Activated naive CD4-positive, alpha-beta T cell treated with anti-CD3 and anti-CD28 coated beads, Interleukin-2, amount 50 U/mL, for 24 hours (primary cell): ENCODE results near the gene NOLC1.
A peak's percentile ranks its signal among the peaks of the same experiment; 100 is the strongest.

Experiments used
- H3K27ac Mint-ChIP-seq: one replicate; pipeline ENCODE4 v1.8.0; 2021; ENCODE audit warnings: mild to moderate bottlenecking, mixed read lengths
- H3K27me3 Mint-ChIP-seq: one replicate; pipeline ENCODE4 v1.8.0; 2021; ENCODE audit warnings: mixed read lengths
- H3K36me3 Mint-ChIP-seq: one replicate; pipeline ENCODE4 v1.8.0; 2021; ENCODE audit warnings: mixed read lengths
- H3K4me1 Mint-ChIP-seq: one replicate; pipeline ENCODE4 v1.8.0; 2021; ENCODE audit warnings: mixed read lengths
- H3K4me3 Mint-ChIP-seq: one replicate; pipeline ENCODE4 v1.8.0; 2021; ENCODE audit warnings: mild to moderate bottlenecking, mixed read lengths
- H3K9me3 Mint-ChIP-seq: one replicate; pipeline ENCODE4 v1.8.0; 2021; ENCODE audit warnings: mixed read lengths

Gene NOLC1

DNA sequence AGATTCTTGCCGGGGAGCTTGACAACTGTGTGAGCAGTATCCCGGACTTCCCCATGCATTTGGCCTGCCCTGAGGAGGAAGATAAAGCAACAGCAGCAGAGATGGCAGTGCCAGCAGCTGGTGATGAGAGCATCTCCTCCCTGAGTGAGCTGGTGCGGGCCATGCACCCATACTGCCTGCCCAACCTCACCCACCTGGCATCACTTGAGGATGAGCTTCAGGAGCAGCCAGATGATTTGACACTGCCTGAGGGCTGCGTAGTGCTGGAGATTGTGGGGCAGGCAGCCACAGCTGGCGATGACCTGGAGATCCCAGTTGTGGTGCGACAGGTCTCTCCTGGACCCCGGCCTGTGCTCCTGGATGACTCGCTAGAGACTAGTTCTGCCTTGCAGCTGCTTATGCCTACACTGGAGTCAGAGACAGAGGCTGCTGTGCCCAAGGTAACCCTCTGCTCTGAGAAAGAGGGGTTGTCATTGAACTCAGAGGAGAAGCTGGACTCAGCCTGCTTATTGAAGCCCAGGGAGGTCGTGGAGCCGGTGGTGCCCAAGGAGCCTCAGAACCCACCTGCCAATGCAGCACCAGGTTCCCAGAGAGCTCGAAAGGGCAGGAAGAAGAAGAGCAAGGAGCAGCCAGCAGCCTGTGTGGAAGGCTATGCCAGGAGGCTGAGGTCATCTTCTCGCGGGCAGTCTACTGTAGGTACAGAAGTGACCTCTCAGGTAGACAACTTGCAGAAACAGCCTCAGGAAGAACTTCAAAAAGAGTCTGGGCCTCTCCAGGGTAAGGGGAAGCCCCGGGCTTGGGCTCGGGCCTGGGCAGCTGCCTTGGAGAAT lies 12.7 kb upstream of the NOLC1 start:
- no peak overlapping the region for H3K27ac Mint-ChIP-seq

DNA sequence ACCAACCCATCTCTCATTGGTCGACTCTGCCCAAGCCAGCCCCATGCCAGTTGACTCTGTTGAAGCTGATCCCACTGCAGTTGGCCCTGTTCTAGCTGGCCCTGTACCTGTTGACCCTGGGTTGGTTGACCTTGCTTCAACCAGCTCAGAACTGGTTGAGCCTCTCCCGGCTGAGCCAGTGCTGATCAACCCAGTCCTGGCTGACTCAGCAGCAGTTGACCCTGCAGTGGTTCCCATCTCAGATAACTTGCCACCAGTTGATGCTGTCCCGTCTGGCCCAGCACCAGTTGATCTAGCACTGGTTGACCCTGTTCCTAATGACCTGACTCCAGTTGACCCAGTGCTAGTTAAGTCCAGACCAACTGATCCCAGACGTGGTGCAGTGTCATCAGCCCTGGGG lies 12.0 kb upstream of the NOLC1 start:
- Mint-ChIP-seq H3K27me3 (no peaks in the 10 kb centered on the region), H3K4me1 (peaks cover 17% of the 10 kb centered on the region), H3K36me3 (peaks cover 15% of the 10 kb centered on the region), H3K4me3 (no peak overlapping the region), H3K9me3 (no peaks in the 10 kb centered on the region), H3K27ac (peak overlapping the region; percentile 77)

More for the DNA sequence above, 12.7 kb upstream of the NOLC1 start:
- Mint-ChIP-seq H3K36me3 (peaks cover 18% of the 10 kb centered on the region), H3K27me3 (no peaks in the 10 kb centered on the region), H3K4me1 (peaks cover 24% of the 10 kb centered on the region), H3K4me3 (no peak overlapping the region), H3K9me3 (no peaks in the 10 kb centered on the region)

- Mint-ChIP-seq H3K36me3 (peaks cover 19% of the 10 kb centered on the region), H3K27me3 (no peaks in the 10 kb centered on the region)
These were observed 11.2 kb upstream of the NOLC1 start for GRCh38 chr10:102140913-102141540.

DNA sequence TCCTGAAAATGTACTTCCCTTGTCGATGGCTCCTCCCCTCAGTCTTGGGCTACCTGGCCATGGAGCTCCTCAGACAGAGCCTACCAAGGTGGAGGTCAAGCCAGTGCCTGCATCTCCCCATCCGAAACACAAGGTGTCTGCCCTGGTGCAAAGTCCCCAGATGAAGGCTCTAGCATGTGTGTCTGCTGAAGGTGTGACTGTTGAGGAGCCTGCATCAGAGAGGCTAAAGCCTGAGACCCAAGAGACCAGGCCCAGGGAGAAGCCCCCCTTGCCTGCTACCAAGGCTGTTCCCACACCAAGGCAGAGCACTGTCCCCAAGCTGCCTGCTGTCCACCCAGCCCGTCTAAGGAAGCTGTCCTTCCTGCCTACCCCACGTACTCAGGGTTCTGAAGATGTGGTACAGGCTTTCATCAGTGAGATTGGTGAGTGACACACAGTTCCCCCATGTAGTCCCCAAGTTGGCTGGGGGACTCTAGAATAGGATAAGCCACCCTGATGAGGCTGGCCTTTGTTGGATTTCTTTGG lies 10.5 kb upstream of the NOLC1 start:
- Mint-ChIP-seq H3K27me3 (no peaks in the 10 kb centered on the region), H3K36me3 (peaks cover 20% of the 10 kb centered on the region), H3K9me3 (no peaks in the 10 kb centered on the region), H3K27ac (no peak overlapping the region), H3K4me3 (no peak overlapping the region), H3K4me1 (peaks cover 10% of the 10 kb centered on the region)

More at GRCh38 chr10:102140913-102141540, 11.2 kb upstream of the NOLC1 start:
- Mint-ChIP-seq H3K9me3 (no peaks in the 10 kb centered on the region), H3K4me1 (peaks cover 11% of the 10 kb centered on the region), H3K27ac (no peak overlapping the region), H3K4me3 (no peak overlapping the region)

DNA sequence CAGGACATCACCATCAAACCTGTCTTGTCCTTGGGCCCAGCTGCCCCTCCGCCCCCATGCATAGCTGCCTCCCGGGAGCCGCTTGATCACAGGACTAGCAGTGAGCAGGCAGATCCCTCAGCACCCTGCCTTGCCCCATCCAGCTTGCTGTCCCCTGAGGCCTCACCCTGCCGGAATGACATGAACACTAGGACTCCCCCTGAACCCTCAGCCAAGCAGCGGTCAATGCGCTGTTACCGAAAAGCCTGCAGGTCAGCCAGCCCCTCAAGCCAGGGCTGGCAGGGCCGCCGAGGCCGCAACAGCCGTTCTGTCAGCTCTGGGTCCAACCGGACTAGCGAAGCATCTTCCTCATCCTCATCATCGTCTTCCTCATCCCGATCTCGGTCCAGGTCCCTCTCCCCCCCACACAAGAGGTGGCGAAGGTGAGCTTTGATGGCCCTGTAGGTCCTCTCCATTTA lies 5.2 kb upstream of the NOLC1 start:
- Mint-ChIP-seq H3K4me1 (peaks cover 11% of the 10 kb centered on the region), H3K36me3 (peaks cover 34% of the 10 kb centered on the region), H3K9me3 (no peaks in the 10 kb centered on the region), H3K4me3 (no peak overlapping the region), H3K27ac (peak overlapping the region; percentile 53), H3K27me3 (no peaks in the 10 kb centered on the region)

- peaks cover 34% of the 10 kb centered on the region for H3K36me3 Mint-ChIP-seq
- H3K27ac Mint-ChIP-seq = peak overlapping the region; percentile 53
These were observed 4.6 kb upstream of the NOLC1 start for GRCh38 chr10:102147561-102147960.

GRCh38 chr10:102148275-102148674 lies 3.9 kb upstream of the NOLC1 start:
- H3K27me3 Mint-ChIP-seq = no peaks in the 10 kb centered on the region
- H3K9me3 Mint-ChIP-seq = no peaks in the 10 kb centered on the region
- peaks cover 36% of the 10 kb centered on the region for H3K36me3 Mint-ChIP-seq
- H3K27ac Mint-ChIP-seq = no peak overlapping the region
- H3K4me3 Mint-ChIP-seq = no peak overlapping the region
- peaks cover 15% of the 10 kb centered on the region for H3K4me1 Mint-ChIP-seq

More at GRCh38 chr10:102147561-102147960, 4.6 kb upstream of the NOLC1 start:
- Mint-ChIP-seq H3K9me3 (no peaks in the 10 kb centered on the region), H3K4me3 (no peak overlapping the region), H3K27me3 (no peaks in the 10 kb centered on the region), H3K4me1 (peaks cover 11% of the 10 kb centered on the region)

GRCh38 chr10:102150970-102151773 lies 1.0 kb upstream of the NOLC1 start:
- H3K27me3 Mint-ChIP-seq = no peaks in the 10 kb centered on the region
- H3K36me3 Mint-ChIP-seq = peaks cover 38% of the 10 kb centered on the region
- H3K9me3 Mint-ChIP-seq = no peaks in the 10 kb centered on the region
- peaks cover 36% of the 10 kb centered on the region for H3K4me1 Mint-ChIP-seq
- peak overlapping the region; percentile 99 for H3K27ac Mint-ChIP-seq
- H3K4me3 Mint-ChIP-seq = peak overlapping the region; percentile 98

- Mint-ChIP-seq H3K27me3 (no peaks in the 10 kb centered on the region), H3K9me3 (no peaks in the 10 kb centered on the region), H3K4me1 (peaks cover 50% of the 10 kb centered on the region), H3K36me3 (peaks cover 38% of the 10 kb centered on the region), H3K27ac (peak overlapping the region; percentile 99), H3K4me3 (peak overlapping the region; percentile 98)
These were observed 329 bp downstream of the NOLC1 start for GRCh38 chr10:102152545-102152890.

DNA sequence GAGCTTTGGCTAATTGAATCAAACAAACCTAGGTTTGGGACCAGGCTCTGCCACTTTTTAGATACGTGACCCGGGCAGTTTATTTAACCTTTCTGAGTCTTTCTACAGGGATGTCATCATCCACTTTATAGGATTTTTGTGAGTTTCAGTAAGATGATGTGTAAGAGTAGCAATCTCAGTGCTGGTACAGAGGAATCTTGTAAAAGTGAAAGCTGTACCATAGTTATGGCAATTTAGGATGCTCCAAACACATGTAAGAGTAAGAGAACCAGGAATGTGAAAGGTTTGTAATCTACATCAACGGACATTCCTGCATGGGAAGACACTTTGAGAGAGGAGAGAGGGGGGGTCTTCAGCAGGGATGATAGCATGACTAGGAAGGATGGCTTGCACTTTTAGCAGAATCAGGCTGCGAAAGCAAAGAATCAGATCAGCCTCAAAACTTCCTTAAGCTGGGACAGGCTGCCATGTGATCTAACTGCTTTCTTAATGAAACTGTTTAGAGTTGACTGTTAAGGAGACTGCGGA lies 968 bp downstream of the NOLC1 start:
- Mint-ChIP-seq H3K27me3 (no peaks in the 10 kb centered on the region), H3K36me3 (peaks cover 36% of the 10 kb centered on the region), H3K27ac (peak overlapping the region; percentile 99), H3K4me3 (peak overlapping the region; percentile 98), H3K9me3 (no peaks in the 10 kb centered on the region), H3K4me1 (peaks cover 51% of the 10 kb centered on the region)

- Mint-ChIP-seq H3K9me3 (no peaks in the 10 kb centered on the region), H3K4me3 (peak overlapping the region; percentile 90), H3K36me3 (peaks cover 38% of the 10 kb centered on the region), H3K27ac (peak overlapping the region; percentile 84), H3K27me3 (no peaks in the 10 kb centered on the region), H3K4me1 (peaks cover 59% of the 10 kb centered on the region)
These were observed 2.4 kb downstream of the NOLC1 start for GRCh38 chr10:102154466-102155116.

DNA sequence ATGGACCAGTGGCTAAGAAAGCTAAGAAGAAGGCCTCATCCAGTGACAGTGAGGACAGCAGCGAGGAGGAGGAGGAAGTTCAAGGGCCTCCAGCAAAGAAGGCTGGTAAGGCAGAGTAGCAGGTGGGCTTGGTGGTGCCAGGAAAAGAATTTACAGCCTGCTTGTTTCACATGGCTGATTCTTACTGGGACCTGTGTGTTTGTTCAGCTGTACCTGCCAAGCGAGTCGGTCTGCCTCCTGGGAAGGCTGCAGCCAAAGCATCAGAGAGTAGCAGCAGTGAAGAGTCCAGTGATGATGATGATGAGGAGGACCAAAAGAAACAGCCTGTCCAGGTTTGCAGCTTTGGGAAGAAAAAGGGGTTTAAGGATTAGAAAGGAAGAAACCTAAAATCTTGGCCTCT lies 5.0 kb downstream of the NOLC1 start:
- Mint-ChIP-seq H3K4me3 (peak overlapping the region; percentile 34), H3K27me3 (no peaks in the 10 kb centered on the region), H3K27ac (peak overlapping the region; percentile 79), H3K36me3 (peaks cover 42% of the 10 kb centered on the region), H3K4me1 (peaks cover 52% of the 10 kb centered on the region), H3K9me3 (no peaks in the 10 kb centered on the region)

DNA sequence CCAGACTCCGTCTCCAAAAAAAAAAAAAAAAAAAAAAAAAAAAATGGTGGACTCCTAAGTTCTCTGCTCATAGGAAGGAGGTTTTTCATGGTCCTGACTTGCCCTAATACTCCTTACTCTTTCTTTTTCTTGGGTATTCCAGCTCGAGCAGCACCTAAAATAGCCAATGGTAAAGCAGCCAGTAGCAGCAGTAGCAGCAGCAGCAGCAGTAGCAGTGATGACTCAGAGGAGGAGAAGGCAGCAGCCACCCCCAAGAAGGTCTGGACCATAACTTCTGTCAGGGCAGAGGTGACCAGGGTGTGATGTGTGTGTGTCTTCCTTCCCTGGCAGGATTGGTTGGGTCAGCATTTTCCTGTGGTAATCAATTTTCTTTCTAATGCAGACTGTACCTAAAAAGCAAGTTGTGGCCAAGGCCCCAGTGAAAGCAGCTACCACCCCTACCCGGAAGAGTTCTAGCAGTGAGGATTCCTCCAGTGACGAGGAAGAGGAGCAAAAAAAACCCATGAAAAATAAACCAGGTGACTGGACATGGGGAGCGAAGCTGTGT lies 6.9 kb downstream of the NOLC1 start:
- no peaks in the 10 kb centered on the region for H3K27me3 Mint-ChIP-seq
- peak overlapping the region; percentile 41 for H3K27ac Mint-ChIP-seq
- peaks cover 31% of the 10 kb centered on the region for H3K36me3 Mint-ChIP-seq
- peaks cover 47% of the 10 kb centered on the region for H3K4me1 Mint-ChIP-seq
- H3K4me3 Mint-ChIP-seq = no peak overlapping the region
- H3K9me3 Mint-ChIP-seq = no peaks in the 10 kb centered on the region

DNA sequence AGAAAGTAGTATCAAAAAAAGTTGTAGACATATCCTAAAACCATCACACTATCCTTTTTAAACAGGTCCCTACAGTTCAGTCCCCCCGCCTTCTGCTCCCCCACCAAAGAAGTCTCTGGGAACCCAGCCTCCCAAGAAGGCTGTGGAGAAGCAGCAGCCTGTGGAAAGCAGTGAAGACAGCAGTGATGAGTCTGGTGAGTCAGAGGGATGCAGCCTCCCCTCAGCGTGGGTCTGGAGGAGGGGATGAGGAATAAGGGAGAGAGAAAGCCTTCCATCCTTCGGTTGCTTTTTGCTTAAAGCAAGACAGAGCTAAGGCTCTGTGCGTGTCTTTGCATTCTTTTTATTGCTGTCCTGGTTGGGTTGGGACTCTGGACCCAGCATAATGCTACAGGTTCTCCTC lies 7.6 kb downstream of the NOLC1 start:
- no peak overlapping the region for H3K4me3 Mint-ChIP-seq
- peaks cover 26% of the 10 kb centered on the region for H3K36me3 Mint-ChIP-seq
- no peaks in the 10 kb centered on the region for H3K9me3 Mint-ChIP-seq
- peaks cover 40% of the 10 kb centered on the region for H3K4me1 Mint-ChIP-seq
- no peak overlapping the region for H3K27ac Mint-ChIP-seq
- no peaks in the 10 kb centered on the region for H3K27me3 Mint-ChIP-seq
